Panc1 (cell line): ENCODE measurements around the gene LONRF2. TPM values are rescaled to one million over a fixed set of nuclear protein-coding genes. Genes with fewer than 3 reads are reported as not detected.

Experiments used
- ATAC-seq: fragments of 200-7000 bp; cut with Tn5 transposase; 2 replicates; pipeline ENCODE4 v1.9.1; 2020; ENCODE audit warnings: mild to moderate bottlenecking, moderate library complexity
- BruUV-seq: library from RNA; stranded (reverse); fragments of 400-500 nt; replicated peaks from 2 replicates; lab custom pipeline; 2021; lab: Mats Ljungman, UMichigan
- CTCF ChIA-PET: fragments of 300-600 bp; sonication (Branson Sonifier 250); formaldehyde crosslinking; loops from one replicate; lab custom pipeline; 2022; ENCODE audit warnings: antibody characterized with exemption; lab: Charles Lee
- POLR2A ChIA-PET: fragments of 300-600 bp; sonication (Branson Sonifier 250); formaldehyde crosslinking; loops from one replicate; lab custom pipeline; 2022; ENCODE audit warnings: antibody characterized with exemption; lab: Charles Lee
- DNase-seq: peaks from one replicate; pipeline ENCODE4 v3.0.0-alpha.2; 2010; ENCODE audit warnings: low read depth, low spot score
- H3K27ac ChIP-seq: 2 replicates; pipeline ENCODE4 v1.5.1; 2011; ENCODE audit warnings: mild to moderate bottlenecking, low read length, inconsistent platforms
- H3K27me3 ChIP-seq: fragments of 200-500 bp; sonication (Bioruptor generic); 2 replicates; pipeline ENCODE4 v1.6.0; 2014; ENCODE audit warnings: low read length, inconsistent platforms; ENCODE audit not compliant: control insufficient read depth, insufficient read depth
- H3K36me3 ChIP-seq: fragments of 200-500 bp; sonication (Bioruptor generic); 2 replicates; pipeline ENCODE4 v1.5.1; 2014; ENCODE audit warnings: inconsistent platforms, mild to moderate bottlenecking, low read length, moderate library complexity; ENCODE audit not compliant: control insufficient read depth, insufficient read depth
- H3K4me1 ChIP-seq: 2 replicates; pipeline ENCODE4 v1.5.1; 2011; ENCODE audit warnings: inconsistent platforms, mild to moderate bottlenecking, low read length, moderate library complexity; ENCODE audit not compliant: control insufficient read depth, insufficient read depth
- H3K4me3 ChIP-seq, 2 experiments: 2 replicates each; pipeline ENCODE4 v1.5.1; 2011 to 2012; ENCODE audit warnings: low read depth in 2 of 2, low read length in 2 of 2, mild to moderate bottlenecking in 2 of 2, inconsistent platforms in 1 of 2, moderate library complexity in 1 of 2
- H3K9me3 ChIP-seq: fragments of 200-500 bp; sonication (Bioruptor generic); 2 replicates; pipeline ENCODE4 v1.5.1; 2014; ENCODE audit warnings: low read depth, mild to moderate bottlenecking, inconsistent platforms, low read length, moderate library complexity; ENCODE audit not compliant: control insufficient read depth, insufficient read depth
- CTCF ChIP-seq: fragments of 450-650 bp; IDR thresholded peaks from 2 replicates; pipeline ENCODE4 v1.5.1; 2017; ENCODE audit warnings: mild to moderate bottlenecking
- POLR2AphosphoS5 ChIP-seq: IDR thresholded peaks from 2 replicates; pipeline ENCODE4 v1.6.1; 2012; ENCODE audit warnings: mild to moderate bottlenecking, low read depth, low read length, moderate library complexity
- SIN3A ChIP-seq: IDR thresholded peaks from 2 replicates; pipeline ENCODE4 v1.6.1; 2012; ENCODE audit warnings: low read depth, mild to moderate bottlenecking, low read length, moderate library complexity, borderline replicate concordance; ENCODE audit not compliant: insufficient read depth
- TCF7L2 ChIP-seq: IDR thresholded peaks from 2 replicates; pipeline ENCODE4 v1.6.1; 2011; ENCODE audit warnings: mild to moderate bottlenecking, low read depth, low read length, inconsistent platforms
- in situ Hi-C: cut with HindIII; loops from 2 replicates; pipeline ENCODE4 v1.10.0; 2016; ENCODE audit warnings: low sequenced_read_pairs, low pct_unique_long_range_greater_than_20kb
- intact Hi-C: fragments of 100-400 bp; cut with micrococcal nuclease; formaldehyde crosslinking; loops from one replicate; pipeline ENCODE4 v1.10.0; 2022; ENCODE audit not compliant: unreplicated experiment
- total RNA-seq: library from RNA; stranded (reverse); gene quantifications from one replicate; pipeline ENCODE4 v1.2.1, GENCODE V29; 2021; ENCODE audit not compliant: unreplicated experiment
- TF ChIP-seq, protein P1 (sequence below), 2 experiments: IDR thresholded peaks; 2 replicates each; pipeline ENCODE4 v1.6.1; 2011 to 2012; ENCODE audit warnings: low read depth in 2 of 2, control low read depth in 1 of 2, low read length in 1 of 2, mild to moderate bottlenecking in 1 of 2, moderate library complexity in 1 of 2; ENCODE audit not compliant: insufficient read depth in 1 of 2

Gene LONRF2
- total RNA-seq, 1 experiment from 2014 or later, result 12.9 TPM

GRCh38 chr2:100253786-100254185, 68.5 kb downstream of the LONRF2 start:
- ChIA-PET POLR2A (no interaction called here), CTCF (no interaction called here)
- DNase-seq (no peak), ATAC-seq (no peak)
- Histone ChIP-seq H3K4me3 (no peak overlapping the region), H3K9me3 (no peaks in the 10 kb centered on the region), H3K27me3 (0 out of 2 replicates have a peak, but pooled peaks cover 2% of the 10 kb centered on the region), H3K36me3 (no peaks in the 10 kb centered on the region), H3K4me1 (no peaks in the 10 kb centered on the region; the same call in 1 of the 2 replicates), H3K27ac (no peak overlapping the region)
- intact Hi-C loops, result no loop called here
- BruUV-seq, result no TSS peak
- in situ Hi-C loops, result no loop called here
- TF ChIP-seq, protein P1, sequence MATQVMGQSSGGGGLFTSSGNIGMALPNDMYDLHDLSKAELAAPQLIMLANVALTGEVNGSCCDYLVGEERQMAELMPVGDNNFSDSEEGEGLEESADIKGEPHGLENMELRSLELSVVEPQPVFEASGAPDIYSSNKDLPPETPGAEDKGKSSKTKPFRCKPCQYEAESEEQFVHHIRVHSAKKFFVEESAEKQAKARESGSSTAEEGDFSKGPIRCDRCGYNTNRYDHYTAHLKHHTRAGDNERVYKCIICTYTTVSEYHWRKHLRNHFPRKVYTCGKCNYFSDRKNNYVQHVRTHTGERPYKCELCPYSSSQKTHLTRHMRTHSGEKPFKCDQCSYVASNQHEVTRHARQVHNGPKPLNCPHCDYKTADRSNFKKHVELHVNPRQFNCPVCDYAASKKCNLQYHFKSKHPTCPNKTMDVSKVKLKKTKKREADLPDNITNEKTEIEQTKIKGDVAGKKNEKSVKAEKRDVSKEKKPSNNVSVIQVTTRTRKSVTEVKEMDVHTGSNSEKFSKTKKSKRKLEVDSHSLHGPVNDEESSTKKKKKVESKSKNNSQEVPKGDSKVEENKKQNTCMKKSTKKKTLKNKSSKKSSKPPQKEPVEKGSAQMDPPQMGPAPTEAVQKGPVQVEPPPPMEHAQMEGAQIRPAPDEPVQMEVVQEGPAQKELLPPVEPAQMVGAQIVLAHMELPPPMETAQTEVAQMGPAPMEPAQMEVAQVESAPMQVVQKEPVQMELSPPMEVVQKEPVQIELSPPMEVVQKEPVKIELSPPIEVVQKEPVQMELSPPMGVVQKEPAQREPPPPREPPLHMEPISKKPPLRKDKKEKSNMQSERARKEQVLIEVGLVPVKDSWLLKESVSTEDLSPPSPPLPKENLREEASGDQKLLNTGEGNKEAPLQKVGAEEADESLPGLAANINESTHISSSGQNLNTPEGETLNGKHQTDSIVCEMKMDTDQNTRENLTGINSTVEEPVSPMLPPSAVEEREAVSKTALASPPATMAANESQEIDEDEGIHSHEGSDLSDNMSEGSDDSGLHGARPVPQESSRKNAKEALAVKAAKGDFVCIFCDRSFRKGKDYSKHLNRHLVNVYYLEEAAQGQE (IDR thresholded peaks at IDR 0.05; ENCODE audit: insufficient read depth in 1 of 2, low read depth in 2 of 2, low read length in 1 of 2), result no peak
- TF ChIP-seq TCF7L2, result no peak
- TF ChIP-seq SIN3A, result no peak
- no peak for TF ChIP-seq CTCF
- TF ChIP-seq POLR2AphosphoS5, result no peak

DNA sequence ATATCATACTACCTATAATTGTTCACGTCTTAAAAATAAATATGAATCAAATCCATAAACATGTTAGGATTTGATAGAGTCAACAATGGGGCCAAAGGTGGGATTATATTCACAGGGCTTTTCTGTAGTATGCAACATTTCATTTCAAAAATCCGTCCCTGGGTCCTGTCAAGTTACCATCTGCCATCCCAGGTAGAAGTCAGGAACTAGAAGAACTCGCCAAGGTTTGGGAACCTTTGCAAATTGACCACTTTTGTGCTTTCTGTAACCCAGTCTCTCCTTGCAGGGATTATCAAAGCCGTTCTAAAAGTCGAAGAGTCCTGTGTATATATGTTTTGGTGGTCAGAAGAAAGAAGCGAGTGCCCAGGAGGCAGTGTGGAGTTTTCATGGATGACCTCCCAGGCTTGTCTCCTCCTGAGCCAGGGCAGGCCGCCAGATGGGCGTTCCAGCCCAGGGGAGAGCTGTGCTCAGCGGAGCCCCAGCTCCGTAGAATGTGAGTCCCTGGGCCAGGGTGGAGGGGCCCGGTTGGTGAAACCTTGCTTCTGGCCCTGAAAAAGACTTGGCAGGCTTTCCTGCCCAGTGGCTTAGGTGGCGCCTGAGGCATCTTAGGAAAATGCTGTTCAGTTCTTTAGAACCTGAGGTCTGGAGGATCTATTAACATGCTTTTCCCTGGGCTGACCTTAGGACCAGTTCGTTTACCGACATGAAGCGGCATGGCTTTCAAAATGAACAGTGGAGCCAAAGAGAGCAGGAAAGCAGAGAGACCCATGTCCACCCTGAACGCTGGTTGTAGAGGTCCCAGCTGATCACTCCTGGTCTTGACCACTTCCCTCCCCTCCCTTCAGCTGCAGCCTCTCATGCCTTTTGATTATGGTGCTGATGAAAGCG, 69.2 kb downstream of the LONRF2 start:
- ATAC-seq (no peak; the same call in 1 of the 2 replicates), DNase-seq (no peak)
- Histone ChIP-seq H3K4me3 (no peak overlapping the region), H3K9me3 (no peaks in the 10 kb centered on the region), H3K36me3 (no peaks in the 10 kb centered on the region), H3K27ac (no peak overlapping the region), H3K4me1 (no peaks in the 10 kb centered on the region; the same call in 1 of the 2 replicates), H3K27me3 (0 out of 2 replicates have a peak, but pooled peaks cover 2% of the 10 kb centered on the region)
- no TSS peak for BruUV-seq
- intact Hi-C loops (no loop called here), in situ Hi-C loops (no loop called here)
- POLR2A ChIA-PET, result no interaction called here
- TF ChIP-seq, protein P1 (IDR thresholded peaks at IDR 0.05; ENCODE audit: insufficient read depth in 1 of 2, low read depth in 2 of 2, low read length in 1 of 2), result no peak
- CTCF ChIA-PET, result no interaction called here
